Measurements from ENCODE around the gene SRSF2.
A peak's percentile ranks its signal among the peaks of the same experiment; 100 is the strongest.
"Not testable (repeated sequence)": the region's sequence is repeated elsewhere in the genome, so short reads cannot be mapped to it uniquely, and the experiment has no call there.

Gene SRSF2

DNA sequence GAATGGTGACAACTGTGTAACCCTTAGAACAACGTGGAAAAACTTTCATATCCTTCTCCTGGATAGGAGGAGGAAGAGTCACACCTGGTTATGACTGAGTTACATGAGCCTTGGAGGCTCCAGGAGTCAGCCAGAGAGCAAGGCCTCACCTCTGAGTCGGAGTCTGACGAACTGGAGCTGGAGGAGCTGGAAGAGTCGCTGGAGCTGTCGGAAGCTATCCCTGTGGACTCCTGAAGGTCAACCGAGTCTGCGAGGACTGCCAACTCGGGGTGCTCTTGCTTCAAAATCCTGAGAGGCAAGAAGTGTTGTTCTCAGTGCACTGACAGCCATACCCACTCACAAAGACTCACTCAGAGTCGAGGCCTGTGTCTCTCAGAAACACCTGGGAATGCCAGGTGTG lies 16.9 kb downstream of the SRSF2 start:
- DNase-seq = no peak

DNA sequence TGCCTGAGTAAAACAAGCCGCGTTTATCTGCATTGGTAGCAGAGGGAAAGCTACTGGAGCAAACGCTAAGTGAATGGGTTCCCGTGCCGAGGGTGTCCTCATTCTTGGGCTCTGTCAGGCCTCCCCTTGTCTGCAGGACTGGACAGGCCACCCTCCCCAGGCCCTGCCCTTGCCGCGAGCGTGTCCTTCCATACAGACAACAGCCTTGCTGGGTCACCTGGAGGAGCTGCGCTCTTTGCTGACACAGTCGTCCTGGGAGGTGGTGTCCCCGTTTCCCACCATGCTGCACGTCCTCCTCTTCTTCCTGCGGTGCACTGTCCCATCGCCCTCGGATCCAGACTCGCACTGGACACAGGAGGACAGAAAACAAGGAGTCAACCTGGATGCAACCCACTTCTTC lies 18.6 kb downstream of the SRSF2 start:
- no peak for DNase-seq

- no peak for DNase-seq
Measured at GRCh38 chr17:76716839-76717215, 20.3 kb downstream of the SRSF2 start.

DNA sequence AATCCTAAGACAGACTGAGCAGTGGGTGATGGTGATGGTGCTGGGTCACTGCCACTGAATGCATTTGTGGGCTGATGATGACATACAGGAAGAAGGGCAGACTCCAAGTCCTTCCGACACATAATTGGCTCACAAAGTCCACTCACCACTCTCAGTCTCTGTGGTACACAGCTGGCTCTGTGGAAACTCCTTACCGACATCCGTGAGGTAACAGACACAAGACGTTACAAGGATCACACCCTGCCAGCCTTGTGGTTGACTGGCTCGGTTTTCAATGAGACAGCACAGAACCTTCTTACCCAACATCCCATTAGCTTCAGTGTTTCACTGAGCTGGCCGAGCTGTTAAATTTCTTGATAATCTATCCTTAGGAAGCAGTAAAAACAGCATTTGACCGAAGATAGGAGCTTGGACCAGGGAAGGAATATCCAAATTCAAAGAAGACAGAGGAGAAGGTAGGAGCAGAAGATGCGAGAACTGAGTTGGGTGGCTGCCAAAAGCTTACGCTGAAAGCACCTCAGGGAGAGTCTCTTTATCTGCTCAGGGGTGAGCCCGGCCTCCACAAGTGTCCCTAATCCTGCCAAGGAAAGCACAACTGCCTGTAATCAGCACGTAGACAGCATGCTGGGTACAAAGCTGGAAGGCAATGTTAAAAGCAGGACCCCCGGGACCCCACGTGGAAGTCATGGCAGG lies 20.8 kb downstream of the SRSF2 start:
- DNase-seq = no peak

- no peak for DNase-seq
Measured at GRCh38 chr17:76715496-76715830, 21.7 kb downstream of the SRSF2 start.

- DNase-seq = peak; percentile 13
Measured at GRCh38 chr17:76714822-76715495, 22.2 kb downstream of the SRSF2 start.

DNA sequence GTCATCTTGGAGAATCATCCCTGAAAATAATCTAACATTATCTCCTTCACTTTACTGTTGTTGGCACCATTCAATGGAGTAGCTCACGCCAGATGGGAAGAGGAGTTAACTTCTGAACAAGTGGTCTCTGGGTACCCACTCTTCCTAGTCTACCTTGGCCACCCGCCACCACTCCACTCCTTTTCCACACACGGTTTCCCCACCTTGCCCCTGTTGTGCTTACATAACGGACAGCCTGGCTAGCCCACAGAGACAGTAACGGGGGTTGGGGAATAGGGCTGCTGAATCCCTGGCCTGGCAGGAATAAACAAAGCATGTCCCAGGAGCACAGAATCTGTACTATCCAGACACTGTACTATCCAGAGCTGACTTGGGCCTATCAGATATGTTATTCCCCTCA lies 22.8 kb downstream of the SRSF2 start:
- DNase-seq = no peak

DNA sequence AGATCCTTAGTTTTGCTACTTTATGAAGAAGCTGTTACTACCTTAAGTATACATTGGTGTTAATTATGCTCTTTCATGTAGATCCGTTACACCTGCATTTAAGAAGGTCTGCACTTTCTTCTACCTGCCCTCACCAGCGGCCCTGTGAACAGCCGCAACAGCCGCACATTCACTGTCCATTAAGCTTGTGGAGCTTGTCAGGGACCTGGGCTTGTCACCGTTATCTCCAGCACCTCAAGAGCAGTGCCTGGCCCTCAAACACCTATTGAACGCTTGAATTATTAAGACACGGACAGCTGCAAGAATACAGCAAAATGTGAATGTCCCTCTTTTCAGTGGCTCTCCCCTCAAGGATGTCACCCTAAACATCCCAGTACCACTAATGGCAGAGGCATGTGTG lies 23.4 kb downstream of the SRSF2 start:
- DNase-seq = no peak

DNA sequence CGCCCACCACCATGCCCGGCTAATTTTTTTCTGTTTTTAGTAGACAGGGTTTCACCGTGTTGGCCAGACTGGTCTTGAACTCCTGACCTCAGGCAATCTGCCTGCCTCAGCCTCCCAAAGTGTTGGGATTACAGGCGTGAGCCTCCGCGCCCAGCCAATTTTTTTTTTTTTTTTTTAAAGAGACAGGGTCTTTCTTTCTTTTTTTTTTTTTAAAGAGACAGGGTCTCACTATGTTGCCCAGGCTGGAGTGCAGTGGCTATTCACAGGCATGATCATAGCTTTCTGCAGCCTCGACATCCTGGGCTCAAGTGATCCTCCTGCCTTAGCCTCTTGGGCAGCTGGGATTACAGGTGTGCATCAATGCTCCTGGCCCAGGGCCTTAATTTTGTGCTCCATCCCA lies 24.8 kb downstream of the SRSF2 start:
- not testable (repeated sequence) for DNase-seq

DNA sequence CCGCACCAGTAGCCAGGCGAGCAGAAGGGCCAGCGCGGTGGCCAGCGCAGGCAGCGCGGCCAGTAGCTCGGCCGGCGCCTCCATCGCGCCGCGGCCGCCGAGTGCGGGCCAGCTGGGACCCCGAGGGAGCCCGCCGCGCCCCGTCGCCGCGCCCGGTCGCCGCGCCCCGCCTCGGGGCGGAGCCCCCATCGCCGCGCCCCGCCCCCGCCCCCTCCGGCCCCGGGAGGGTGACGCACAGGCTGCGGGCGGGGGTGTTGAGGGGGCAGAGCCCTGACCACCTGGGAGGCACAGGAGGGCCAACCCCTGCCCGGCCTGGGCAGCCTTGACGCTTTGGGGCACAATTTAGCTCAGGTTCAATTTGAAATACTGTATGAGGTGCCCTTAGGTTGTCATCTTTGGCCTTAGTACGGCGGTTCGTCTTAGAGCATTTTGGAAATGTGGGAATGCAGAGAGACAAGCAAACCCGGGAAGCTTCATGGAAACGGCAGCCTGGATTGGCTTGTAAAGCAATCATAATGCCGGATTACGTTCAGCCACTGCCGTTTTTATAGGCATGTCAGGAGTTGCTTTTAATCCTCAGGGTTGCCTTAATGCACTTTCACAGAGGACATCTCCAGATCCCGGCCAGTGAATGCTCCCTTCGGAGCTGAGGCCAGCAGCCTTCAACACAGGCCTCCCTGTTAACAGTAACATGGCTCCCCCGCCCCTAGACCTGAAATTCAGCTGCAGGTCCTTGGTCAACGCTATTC lies 26.1 kb downstream of the SRSF2 start, which contains the start of gene MXRA7:
Gene MXRA7, minus strand, starts transcription at position 103 of the 749 bp plus-strand sequence. Its CDS starts 19 bp downstream, at position 84.
- peak; percentile 43 for DNase-seq

- DNase-seq = not testable (repeated sequence)
Measured at GRCh38 chr17:76709951-76710862, 26.9 kb downstream of the SRSF2 start.

- no peak for DNase-seq
Measured at GRCh38 chr17:76709077-76709950, 27.8 kb downstream of the SRSF2 start.

DNA sequence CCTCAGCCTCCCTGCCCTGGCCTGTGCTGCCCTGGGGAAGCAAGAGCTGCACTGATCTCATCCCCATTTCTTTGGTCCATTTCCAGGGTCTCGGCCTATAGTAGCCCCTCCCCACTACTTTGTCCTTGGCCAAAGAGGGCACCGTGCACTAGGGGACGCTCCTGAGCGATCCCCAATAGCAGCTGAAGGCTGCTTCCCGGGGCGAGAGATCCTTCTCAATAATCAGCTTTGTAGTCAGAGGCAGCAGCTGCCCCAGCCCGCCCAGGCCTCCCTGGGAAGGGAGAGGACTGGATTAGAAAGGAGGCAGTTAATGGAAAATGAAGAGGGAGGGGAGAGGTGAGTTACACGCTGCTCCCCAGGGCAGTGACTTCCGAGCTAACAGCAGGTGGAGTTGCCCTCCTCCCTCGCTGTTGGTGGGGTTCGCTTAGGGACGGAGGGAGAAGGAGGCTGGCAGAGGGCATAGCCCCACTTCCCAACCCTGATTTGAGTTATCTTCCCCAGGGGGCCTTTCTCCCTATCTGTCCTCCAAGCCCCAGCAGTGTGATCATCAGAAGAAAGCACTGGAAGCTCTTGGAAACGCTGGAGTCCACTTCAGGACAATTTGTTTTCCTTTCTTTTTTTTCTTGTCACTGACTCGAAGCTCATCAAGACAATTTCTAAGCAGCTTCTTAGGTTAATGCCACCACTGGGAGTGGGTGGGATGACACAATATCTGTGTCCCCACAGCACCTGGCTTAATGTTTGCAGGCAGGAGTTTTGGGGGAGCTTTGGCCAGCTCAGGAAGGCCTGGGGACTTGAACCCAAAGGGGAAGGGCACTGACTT lies 28.9 kb downstream of the SRSF2 start:
- no peak for DNase-seq

- DNase-seq = no peak
Measured at GRCh38 chr17:76706817-76707216, 30.3 kb downstream of the SRSF2 start.

GRCh38 chr17:76704805-76705204 lies 32.3 kb downstream of the SRSF2 start:
- DNase-seq = no peak

DNA sequence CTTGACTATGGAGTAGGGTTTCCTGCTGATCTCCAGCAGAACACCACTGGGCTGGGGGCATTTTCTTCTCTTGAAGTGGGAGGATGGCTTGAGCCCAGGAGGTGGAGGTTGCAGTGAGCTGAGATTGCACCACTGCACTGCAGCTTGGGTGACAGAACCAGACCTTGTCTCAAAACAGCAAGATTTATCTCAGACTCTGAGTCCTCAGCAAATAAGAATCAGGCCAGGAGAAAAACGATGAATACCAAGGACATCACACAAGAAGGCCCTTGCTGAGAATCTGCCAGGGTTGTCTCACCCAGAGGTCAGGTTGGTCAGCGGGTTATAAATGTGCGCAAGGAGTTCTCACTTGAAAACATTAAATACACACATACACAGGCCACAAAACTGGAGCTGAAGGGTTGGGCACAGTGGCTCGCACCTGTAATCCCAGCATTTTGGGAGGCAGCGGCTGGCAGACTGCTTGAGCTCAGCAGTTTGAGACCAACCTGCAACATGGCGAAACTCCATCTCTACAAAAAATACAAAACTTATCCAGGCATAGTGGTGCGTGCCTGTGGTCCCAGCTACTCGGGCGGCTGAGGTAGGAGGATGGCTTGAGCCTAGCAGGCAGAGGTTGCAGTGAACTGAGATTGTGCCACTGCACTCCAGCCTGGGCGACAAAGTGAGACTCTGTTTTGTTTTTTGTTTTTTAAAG lies 34.0 kb downstream of the SRSF2 start:
- no peak for DNase-seq

DNA sequence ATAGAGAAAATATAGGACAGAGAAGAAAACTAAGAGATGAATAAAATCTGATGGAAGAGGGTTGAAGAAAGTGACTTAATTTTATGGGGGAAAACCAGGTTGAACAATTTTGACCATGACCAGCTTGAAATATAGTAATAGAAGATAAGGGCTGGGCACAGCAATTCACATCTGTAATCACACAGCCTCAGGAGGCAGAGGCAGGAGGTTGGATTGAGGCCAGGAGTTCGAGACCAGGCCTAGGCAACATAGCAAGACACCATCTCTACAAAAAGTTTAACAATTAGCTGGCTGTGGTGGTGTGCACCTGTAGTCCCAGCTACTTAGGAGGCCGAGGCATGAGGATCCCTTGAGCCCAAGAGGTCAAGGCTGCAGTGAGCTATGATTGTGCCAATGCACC lies 35.1 kb downstream of the SRSF2 start:
- DNase-seq = no peak

DNA sequence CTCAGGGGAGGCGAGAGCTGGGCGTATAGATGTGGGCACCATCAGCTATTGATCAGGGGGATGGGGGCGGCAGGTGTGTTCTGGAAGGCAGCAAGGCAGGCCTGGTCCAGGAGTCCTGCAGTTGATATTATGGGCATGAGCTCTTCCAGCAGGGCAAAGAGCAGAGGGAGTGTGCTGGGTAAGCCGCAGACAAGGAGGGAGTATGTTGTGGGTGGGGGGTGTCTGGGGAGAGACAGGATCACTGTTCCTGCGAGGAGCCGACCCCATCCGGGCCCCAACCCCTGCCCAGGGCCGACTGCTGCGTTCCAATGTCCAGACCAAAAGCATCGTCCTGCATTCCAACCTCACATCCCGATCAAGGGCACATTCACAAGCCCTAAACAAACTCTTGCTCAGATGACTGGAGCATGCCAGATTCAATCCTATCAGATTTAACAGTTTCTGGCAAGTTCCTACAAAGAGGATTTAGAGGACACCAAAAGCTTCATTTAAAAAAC lies 35.6 kb downstream of the SRSF2 start:
- DNase-seq = no peak

GRCh38 chr17:76700617-76701470 lies 36.3 kb downstream of the SRSF2 start:
- DNase-seq = no peak
